DMS79 (cell line): ENCODE data around the gene CYP2W1.
"Not testable (repeated sequence)": the region's sequence is repeated elsewhere in the genome, so short reads cannot be mapped to it uniquely, and the experiment has no call there.

Source experiments
- DNase-seq: peaks from one replicate; lab custom pipeline; 2025; lab: John Stamatoyannopoulos, UW

Gene CYP2W1

DNA sequence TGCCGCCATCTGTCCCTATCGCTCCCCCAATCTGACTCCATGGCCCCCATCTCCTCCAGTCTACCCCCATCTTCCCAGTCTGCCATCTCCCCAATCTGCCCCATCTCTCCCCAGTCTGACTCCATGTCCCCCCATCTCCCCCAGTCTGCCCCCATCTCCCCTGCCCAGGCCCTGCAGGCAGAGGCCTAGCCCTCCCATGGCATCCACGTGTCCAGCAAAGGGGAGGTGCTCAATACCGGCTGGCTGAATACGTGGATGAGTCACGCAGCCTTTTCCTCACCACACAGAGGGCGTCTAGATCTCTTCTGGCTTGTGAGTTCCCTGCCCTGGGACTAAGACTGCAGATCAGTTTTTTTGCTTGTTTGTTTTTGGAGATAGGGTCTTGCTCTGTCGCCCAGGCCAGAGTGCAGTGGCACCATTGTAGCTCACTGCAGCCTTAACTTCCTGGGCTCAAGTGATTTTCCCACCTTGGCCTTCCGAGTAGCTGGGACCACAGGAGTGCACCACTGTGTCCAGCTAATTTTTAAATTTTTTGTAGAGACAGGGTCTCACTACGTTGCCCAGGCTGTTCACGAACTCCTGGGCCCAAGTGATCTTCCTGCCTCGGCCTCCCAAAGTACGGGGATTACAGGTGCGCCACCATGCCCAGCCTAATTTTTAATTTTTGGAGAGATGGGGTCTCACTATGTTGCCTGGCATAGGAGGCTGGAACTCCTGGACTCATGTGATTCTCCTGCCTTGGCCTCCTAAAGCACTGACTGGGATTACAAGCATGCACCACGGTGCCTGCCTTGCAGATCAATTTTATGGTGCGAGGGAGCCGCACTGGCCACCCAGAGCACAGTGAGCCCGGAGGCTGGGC lies 46.0 kb downstream of the CYP2W1 start:
- DNase-seq: peak; percentile 46

DNA sequence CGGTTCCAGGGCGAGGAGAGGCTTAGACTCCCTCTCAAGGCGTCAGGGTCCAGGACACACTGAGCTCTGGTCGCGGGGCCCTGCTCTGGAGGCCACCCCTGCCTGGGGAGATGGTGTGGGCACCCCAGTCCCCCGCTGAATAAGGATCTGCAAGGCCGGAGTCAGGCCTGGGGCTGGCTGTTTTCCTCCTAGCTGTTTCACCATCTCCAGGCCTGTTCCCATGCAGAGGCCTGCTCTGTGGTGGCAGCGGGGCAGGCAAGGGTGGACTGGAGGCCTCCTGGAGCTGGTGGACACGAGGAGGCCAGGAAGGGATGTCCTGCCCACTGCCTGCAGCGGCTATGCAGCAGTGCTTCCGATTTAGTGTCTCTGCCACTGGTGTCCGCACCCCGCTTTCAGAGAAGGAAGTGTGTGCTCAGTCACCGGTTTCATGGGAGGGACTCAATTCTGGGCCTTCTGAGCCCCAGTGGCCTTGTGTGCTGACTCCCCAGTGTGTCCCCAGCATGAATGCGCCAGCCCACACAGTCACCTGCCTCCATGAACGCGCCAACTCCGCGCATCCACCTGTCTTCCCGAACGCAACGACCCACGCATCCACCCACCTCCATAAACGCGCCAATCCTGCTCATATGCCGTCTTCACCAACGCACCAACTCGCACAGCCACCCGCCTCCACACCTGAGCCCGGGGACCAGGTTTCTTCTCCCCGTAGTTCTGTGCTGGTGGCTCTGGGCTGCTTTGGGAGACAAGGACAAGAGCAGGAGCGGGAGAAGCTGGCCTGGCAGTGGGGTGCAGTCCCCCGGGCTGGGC lies 46.9 kb downstream of the CYP2W1 start:
- no peak for DNase-seq

DNA sequence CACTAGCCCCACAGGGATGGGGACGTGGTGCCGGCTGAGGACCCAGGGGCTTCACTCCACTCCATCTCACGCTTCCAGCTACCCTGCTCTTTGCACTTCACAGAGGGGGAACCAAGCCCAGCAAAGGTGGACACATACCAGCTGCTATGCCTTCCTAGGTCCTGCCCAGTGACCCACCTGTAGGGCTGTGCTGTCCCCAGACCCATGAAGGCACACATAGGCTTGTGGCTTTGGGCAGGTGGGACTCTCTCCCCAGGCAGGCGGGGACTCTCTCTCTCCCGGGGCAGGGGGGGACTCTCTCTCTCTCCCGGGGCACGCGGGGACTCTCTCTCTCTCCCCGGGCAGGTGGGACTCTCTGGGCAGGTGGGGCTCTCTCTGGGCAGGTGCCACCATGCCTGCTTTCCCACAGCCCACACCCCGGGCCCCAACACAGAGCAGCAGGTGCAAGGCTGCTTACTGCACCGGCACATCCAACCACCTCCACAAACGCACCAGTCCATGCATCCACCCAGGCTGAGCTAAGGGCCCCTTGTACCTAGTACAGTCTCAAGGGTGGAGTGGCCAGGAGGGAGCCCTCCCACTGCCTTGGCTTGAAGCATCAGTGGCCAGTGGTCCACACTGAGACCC lies 47.6 kb downstream of the CYP2W1 start:
- DNase-seq: peak; percentile 26

DNA sequence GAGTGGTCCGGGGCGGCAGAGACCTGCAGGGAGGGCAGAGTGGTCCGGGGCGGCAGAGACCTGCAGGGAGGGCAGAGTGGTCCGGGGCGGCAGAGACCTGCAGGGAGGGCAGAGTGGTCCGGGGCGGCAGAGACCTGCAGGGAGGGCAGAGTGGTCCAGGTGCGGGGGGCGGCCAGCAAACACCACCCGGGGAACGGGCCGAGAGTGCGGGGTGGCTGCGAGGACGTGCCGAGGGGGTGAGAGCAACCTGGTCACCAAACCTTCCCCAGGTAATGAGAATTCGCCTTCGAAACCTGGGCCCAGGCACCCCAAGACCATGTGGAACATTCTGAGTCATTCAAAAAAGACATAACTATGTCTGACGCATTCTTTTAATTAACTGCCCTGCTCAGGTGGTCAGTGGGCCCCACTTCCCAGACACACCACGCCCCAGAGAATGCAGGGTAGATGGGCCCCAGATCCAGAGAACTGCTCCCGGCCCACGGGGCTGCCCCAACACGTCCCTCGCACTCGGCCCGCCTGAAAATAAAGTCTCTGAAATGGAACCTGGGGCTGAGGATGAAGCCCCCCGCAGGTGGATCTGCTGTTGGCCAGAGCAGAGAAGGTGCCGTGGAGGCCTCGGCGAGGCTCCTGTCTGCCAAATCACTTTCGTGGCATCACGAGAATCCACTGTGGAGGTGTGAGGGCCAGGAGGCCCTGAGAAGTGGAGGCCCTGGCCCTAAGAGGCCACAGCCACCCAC lies 48.9 kb downstream of the CYP2W1 start:
- DNase-seq: no peak

DNA sequence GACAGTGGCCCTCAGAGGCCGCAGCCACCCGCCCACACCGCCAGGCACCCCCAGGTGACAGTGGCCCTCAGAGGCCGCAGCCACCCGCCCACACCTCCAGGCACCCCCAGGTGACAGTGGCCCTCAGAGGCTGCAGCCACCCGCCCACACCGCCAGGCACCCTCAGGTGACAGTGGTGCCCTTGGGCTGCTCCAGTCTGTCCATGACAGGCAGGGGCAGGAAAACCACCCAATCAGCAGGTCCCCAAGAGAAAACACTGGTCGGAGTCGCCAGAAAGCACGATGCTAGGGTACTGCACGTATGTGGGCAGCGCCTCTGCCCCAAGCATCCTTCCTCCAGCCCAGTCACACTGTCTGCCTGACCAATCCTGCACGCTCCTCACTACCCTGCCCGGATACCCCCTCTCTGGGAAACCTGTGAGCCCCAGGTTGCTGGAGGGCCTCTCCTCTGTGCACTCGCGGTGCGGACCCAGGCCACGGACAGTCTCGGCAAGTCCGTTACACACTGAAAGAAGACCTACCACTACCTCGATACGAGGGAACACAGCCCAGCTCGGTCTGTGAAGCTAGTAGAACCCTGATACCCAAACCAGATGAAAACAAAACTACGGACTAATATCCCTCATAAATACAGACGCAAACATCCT lies 49.7 kb downstream of the CYP2W1 start:
- no peak for DNase-seq

DNA sequence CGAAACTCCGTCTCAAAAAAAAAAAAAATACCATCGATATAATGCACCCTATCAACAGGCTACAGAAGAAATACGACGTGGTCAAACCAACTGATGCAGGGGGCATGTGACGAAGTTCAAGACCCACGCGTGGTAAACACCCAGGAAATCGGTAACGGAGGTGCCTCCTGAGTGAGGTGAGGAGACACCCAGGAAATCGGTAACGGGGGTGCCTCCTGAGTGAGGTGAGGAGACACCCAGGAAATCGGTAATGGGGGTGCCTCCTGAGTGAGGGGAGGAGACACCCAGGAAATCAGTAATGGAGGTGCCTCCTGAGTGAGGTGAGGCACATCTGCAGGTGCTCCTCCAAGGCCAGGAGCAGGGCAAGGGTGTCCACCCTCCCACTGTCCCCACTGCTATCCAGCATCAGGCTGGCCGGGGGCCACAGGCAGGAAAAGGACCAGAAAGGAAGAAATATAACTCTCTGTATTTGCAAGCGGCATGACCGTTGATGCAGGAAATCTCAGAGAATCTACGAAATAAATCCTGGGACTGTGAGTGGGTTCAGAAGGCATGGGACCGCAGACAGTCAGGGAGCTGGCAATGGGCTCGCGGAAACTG lies 50.7 kb downstream of the CYP2W1 start:
- DNase-seq: no peak

DNA sequence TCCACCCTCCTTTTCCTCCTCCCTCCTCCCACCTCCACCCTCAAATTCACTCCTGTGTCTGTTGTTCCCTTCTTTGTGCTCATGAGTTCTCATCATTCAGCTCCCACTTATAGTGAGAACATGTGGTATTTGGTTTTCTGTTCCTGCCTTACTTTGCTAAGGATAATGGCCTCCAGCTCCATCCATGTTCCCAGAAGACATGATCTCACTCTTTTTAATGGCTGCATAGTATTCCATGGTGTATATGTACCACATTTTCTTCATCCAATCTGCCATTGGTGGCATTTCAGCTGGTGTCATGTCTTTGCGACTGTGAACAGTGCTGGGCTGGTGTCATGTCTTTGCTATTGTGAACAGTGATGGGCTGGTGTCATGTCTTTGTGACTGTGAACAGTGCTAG lies 51.8 kb downstream of the CYP2W1 start:
- DNase-seq: not testable (repeated sequence)

DNA sequence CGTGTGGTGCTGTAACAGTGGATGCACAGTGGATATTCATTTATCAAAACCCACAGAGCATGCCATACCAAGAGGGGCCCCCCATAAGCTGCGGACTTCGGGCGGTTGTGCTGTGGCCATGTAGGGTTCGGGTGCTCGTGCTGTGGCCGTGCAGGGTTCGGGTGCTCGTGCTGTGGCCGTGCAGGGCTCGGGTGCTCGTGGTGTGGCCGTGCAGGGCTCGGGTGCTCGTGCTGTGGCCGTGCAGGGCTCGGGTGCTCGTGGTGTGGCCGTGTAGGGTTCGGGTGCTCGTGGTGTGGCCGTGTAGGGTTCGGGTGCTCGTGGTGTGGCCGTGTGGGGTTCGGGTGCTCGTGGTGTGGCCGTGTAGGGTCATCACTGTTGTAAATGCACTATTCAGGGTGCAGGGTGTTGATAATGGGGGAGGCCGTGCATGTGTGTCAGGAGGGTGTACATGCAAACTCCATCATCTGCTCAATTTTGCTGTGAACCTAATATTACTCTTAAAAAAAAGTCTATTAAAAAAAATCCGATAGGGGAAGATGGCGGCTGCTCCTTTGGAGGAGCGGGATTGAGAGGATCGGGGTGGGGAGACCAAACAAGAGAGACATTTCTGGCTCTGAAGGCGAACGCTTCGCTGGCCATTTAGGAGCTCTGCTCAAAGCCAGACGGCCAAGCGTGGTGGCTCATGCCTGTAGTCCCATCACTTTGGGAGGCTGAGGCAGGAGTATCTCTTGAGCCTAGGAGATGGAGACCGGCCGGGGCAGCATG lies 53.4 kb downstream of the CYP2W1 start:
- DNase-seq: not testable (repeated sequence)
